IgD-negative memory B cell (primary cell): Measurements from ENCODE around the gene ZNF276. TPM values are rescaled to one million over a fixed set of nuclear protein-coding genes. Genes with fewer than 3 reads are reported as not detected.

Source experiments
- H3K27ac Mint-ChIP-seq, 3 donors: one replicate each; pipeline ENCODE4 v1.8.0; 2020 to 2022; ENCODE audit warnings: mild to moderate bottlenecking in 3 of 3, mixed read lengths in 3 of 3, moderate library complexity in 1 of 3
- H3K27me3 Mint-ChIP-seq: one replicate; pipeline ENCODE4 v1.8.0; 2021; ENCODE audit warnings: mixed read lengths
- H3K36me3 Mint-ChIP-seq: one replicate; pipeline ENCODE4 v1.8.0; 2020; ENCODE audit warnings: mild to moderate bottlenecking, mixed read lengths
- H3K4me1 Mint-ChIP-seq, 3 donors: one replicate each; pipeline ENCODE4 v1.8.0; 2020 to 2022; ENCODE audit warnings: mixed read lengths in 3 of 3, mild to moderate bottlenecking in 1 of 3
- H3K4me3 Mint-ChIP-seq, 4 donors: one replicate each; pipeline ENCODE4 v1.8.0; 2020 to 2022; ENCODE audit warnings: mild to moderate bottlenecking in 4 of 4, mixed read lengths in 4 of 4, moderate library complexity in 3 of 4
- H3K9me3 Mint-ChIP-seq, 3 donors: one replicate each; pipeline ENCODE4 v1.8.0; 2020 to 2021; ENCODE audit warnings: mixed read lengths in 3 of 3, mild to moderate bottlenecking in 1 of 3
- polyA plus RNA-seq: library from polyadenylated mRNA; unstranded; fragments of 300-500 nt; fragmentation: Illumina TruSeq; gene quantifications from one replicate; pipeline ENCODE4 v1.2.3, GENCODE V29; 2021

Gene ZNF276
- polyA plus RNA-seq, 1 donor from 2014 or later, result 24.6 TPM

DNA sequence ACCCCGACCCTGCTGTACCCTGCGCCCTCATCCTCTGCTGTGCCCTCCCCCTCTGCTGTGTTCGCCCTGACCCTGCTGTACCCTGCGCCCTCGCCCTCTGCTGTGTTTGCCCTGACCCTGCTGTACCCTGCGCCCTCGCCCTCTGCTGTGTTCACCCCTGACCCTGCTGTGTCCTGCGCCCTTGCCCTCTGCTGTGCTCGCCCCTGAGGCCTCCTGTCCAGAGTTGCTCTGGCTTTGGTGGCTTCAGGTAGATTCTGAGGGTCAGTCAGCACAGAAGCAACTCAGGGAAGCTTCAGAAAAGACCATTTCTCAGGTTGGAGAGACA lies 11.5 kb downstream of the ZNF276 start:
- Mint-ChIP-seq H3K27ac (no peak overlapping the region), H3K27me3 (no peaks in the 10 kb centered on the region), H3K36me3 (no peaks in the 10 kb centered on the region), H3K4me3 (no peak overlapping the region), H3K4me1 (peaks cover 1 to 12% (median 10%) of the 10 kb centered on the region in 3 donors), H3K9me3 (no peaks in the 10 kb centered on the region)

GRCh38 chr16:89733322-89733721 lies 12.0 kb downstream of the ZNF276 start:
- H3K4me3 Mint-ChIP-seq, result no peak overlapping the region
- no peaks in the 10 kb centered on the region for H3K9me3 Mint-ChIP-seq
- H3K4me1 Mint-ChIP-seq, result peaks cover 1 to 12% (median 10%) of the 10 kb centered on the region in 3 donors
- H3K27ac Mint-ChIP-seq, result no peak overlapping the region
- no peaks in the 10 kb centered on the region for H3K36me3 Mint-ChIP-seq
- no peaks in the 10 kb centered on the region for H3K27me3 Mint-ChIP-seq

DNA sequence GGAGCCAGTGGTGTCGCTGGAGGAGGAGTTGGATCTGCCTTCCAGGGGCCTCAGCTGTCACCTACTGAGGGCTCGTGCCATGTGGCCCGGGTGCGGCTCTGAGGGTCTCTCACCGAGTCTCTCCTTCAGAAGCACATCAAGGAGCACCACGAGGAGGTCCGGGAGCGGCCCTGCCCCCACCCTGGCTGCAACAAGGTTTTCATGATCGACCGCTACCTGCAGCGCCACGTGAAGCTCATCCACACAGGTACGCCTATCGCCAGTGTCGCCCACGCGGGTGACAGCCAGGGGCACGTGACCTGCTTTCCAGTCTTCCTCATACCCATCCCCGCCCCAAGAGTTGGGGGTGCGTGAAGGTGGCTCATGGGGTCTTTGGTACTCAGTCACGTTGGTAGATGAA lies 12.5 kb downstream of the ZNF276 start:
- Mint-ChIP-seq H3K9me3 (no peaks in the 10 kb centered on the region), H3K27me3 (no peaks in the 10 kb centered on the region), H3K4me3 (no peak overlapping the region), H3K36me3 (no peaks in the 10 kb centered on the region), H3K4me1 (peaks cover 1 to 12% (median 8%) of the 10 kb centered on the region in 3 donors), H3K27ac (peak overlapping the region in 1 of 3 donors; percentile 62)

DNA sequence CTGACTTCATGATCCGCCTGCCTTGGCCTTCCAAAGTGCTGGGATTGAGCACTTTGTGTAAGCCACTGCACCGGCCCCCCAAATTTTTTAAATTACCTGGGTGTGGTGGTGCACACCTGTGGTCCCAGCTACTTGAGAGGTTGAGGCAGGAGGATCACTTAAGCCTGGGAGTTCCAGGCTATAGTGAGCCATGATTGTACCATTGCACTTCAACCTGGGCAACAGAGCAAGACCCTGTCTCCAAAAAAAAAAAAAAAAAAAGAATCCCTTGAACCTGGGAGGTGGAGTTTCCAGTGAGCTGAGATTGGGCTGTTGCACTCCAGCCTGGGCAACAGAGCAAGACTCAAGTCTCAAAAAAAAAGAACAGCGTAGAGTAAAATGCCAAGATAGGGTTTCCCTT lies 15.2 kb downstream of the ZNF276 start:
- Mint-ChIP-seq H3K4me1 (peaks cover 1 to 16% (median 11%) of the 10 kb centered on the region in 3 donors), H3K27me3 (no peaks in the 10 kb centered on the region), H3K4me3 (no peak overlapping the region), H3K27ac (no peak overlapping the region), H3K9me3 (no peaks in the 10 kb centered on the region), H3K36me3 (no peaks in the 10 kb centered on the region)

DNA sequence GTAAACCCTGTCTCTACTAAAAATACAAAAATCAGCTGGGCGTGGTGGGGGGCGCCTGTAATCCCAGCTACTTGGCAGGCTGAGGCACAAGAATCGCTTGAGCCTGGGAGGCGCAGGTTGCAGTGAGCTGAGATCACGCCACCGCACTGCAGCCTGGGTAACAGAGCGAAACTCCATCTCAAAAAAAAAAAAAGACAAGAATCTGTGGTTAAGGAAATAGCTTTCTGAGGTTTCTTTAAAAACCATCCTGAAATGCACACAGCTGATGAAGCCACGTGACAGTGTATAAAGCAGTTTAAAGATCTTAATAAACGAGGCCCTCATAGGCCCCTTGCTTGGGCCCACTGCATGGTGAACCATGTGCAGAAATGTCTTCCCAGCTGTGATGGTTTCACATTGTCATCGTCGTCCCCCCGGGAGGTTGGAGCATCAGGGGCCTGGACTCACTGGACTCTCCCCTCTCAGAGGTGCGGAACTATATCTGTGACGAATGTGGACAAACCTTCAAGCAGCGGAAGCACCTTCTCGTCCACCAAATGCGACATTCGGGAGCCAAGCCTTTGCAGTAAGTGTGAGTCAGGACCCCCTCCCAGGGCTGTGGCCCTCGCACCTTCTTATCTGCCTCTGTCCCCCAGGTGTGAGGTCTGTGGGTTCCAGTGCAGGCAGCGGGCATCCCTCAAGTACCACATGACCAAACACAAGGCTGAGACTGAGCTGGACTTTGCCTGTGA lies 16.2 kb downstream of the ZNF276 start:
- peak overlapping the region in 1 of 4 donors; percentile 23 for H3K4me3 Mint-ChIP-seq
- H3K9me3 Mint-ChIP-seq, result no peaks in the 10 kb centered on the region
- H3K27ac Mint-ChIP-seq, result peak overlapping the region in 2 of 3 donors; percentile 39 to 71
- H3K36me3 Mint-ChIP-seq, result no peaks in the 10 kb centered on the region
- peaks cover 0 to 14% (median 7%) of the 10 kb centered on the region in 3 donors for H3K4me1 Mint-ChIP-seq
- H3K27me3 Mint-ChIP-seq, result no peaks in the 10 kb centered on the region

DNA sequence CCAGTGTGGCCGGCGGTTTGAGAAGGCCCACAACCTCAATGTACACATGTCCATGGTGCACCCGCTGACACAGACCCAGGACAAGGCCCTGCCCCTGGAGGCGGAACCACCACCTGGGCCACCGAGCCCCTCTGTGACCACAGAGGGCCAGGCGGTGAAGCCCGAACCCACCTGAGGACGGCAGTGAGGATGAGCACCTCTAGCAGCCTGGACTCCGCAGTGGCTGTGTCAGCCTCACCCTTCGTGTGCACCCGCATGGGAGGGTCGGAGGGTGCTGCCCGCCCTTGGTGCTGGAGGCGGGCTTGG lies 16.7 kb downstream of the ZNF276 start:
- Mint-ChIP-seq H3K27me3 (no peaks in the 10 kb centered on the region), H3K9me3 (no peaks in the 10 kb centered on the region), H3K27ac (no peak overlapping the region), H3K4me1 (peaks cover 0 to 17% (median 7%) of the 10 kb centered on the region in 3 donors), H3K36me3 (no peaks in the 10 kb centered on the region), H3K4me3 (no peak overlapping the region)

DNA sequence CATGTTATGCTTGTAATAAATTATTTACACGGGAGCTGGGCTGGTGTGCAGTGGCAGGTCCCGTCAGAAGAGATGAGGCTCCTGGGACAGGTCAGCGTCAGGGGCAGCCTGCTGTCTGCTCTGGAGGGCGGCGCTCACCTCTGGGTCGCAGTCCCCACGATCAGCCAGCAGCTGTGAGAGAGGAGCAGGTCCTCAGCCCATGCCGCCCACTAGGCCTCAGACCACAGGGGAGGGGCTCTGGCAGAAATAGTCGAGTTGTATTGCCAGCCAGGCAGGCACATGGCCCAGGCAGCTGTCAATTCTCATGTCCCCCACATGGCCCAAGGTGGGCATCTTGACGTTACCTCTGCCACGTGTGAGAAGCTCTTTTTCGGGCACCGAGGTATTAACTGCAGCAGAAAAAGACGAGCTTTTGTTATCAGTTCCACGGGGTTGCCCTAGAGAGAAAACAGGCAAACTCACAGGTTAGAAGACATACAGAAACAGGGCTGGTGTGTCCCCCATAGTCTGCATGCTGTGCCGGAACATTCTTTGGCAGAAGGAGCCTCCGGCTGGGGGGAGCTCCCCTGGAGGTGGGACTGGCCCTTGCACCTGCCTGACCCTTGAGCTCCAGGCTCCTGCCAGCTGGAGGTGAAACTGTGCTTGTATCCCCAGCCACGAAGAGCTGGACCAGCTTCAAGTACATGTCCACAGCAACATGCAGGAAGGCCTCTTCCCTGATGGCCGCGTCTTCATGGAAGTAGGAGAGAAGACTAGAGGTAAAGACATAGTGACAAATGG lies 17.4 kb downstream of the ZNF276 start:
- Mint-ChIP-seq H3K36me3 (no peaks in the 10 kb centered on the region), H3K9me3 (no peaks in the 10 kb centered on the region), H3K27ac (no peak overlapping the region), H3K4me3 (no peak overlapping the region), H3K4me1 (peaks cover 0 to 17% (median 7%) of the 10 kb centered on the region in 3 donors), H3K27me3 (no peaks in the 10 kb centered on the region)

DNA sequence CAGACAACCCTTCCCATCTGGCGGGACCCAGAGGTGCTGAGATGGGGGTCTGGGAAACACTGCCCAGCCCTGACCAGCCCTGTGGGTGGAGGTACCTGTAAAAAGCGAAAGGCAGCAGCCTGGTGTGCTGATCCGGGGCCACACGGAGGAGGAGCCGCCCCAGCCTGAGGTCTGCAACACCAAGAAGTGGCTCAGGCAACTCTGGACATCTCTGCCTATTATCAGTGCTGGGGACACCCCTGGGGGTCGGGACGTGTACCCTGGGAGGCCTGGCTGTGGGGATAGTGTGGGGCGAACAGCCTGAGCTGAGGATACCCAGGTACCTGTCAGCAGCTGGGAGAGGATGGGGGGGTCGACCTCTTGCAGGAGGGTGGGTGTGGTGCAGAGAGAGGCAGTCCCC lies 18.0 kb downstream of the ZNF276 start:
- Mint-ChIP-seq H3K27me3 (no peaks in the 10 kb centered on the region), H3K27ac (no peak overlapping the region), H3K36me3 (no peaks in the 10 kb centered on the region), H3K4me1 (peaks cover 0 to 17% (median 7%) of the 10 kb centered on the region in 3 donors), H3K9me3 (no peaks in the 10 kb centered on the region), H3K4me3 (no peak overlapping the region)

DNA sequence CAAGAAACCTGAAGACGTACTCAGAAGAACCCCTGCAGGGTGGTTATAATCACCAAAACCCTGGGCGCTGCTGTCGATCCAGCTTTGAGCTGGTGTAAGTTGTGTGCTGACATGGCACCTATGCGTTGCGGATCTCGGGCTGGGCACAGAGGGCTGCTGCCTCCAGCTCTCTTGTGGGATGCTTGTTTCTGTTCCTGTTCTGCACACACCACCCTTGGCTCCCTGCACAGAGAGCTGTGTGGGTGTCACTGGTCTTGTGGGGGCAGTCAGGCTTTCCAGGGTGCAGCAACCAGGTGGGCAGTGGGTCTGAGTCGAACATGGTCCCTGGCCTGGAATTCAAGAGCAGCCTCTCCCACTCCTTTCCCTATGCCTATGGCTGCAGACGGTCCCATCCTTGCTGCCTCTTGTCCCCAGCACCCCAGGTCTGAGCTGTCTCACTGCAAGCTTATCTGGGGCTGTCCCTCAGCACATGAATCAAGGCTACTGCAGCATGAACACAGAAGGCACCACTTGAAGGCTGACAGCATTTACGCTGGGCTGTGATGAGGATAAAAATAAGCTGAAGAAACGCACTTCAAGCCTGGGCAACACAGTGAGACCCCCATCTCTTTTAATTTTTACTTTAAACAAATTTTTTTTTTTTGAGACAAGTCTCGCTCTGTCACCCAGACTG lies 20.1 kb downstream of the ZNF276 start:
- Mint-ChIP-seq H3K27me3 (no peaks in the 10 kb centered on the region), H3K36me3 (no peaks in the 10 kb centered on the region), H3K4me1 (peaks cover 0 to 17% (median 7%) of the 10 kb centered on the region in 3 donors), H3K4me3 (peak overlapping the region in 2 of 4 donors; percentile 40 to 65), H3K9me3 (no peaks in the 10 kb centered on the region), H3K27ac (peak overlapping the region in 2 of 3 donors; percentile 42 to 89)

DNA sequence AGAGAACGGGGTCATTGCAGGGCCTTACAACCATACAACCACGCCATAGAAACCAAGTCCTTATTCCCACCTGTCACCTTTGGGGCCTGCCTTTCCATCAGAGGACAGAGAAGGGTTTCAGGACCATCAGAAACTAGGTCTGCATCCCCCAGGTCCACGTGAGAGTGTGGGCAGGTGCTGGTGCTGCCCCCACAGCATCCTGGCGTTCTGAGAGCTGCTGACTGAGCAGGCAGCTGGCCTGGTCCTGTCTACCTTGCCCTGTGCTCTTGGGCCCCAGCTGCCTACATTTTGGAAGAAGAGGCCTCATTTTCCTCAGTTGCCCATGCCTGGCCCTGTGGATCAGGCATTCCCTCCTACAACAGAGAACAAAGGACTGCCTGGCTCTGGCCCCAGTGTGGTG lies 21.6 kb downstream of the ZNF276 start:
- Mint-ChIP-seq H3K27me3 (no peaks in the 10 kb centered on the region), H3K4me1 (peaks cover 0 to 9% (median 7%) of the 10 kb centered on the region in 3 donors)

DNA sequence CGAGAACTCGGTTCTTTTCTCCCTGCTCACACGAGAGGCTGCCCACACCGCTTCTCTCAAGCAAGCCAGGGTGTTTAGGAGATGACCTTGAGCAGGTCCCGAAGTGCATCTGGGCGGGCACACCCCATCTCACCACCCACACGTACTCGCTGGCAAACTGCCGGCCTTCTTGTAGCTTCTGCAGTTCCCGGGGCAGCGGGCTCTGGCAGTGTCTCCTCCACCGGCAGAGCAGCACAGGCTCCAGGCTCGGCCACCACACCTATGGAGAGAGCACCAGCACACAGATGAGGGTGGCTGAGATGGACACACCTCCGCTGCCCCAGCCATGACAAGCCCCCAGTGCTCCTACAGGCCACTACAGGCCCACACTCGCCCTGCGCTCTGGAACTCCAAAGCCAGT lies 23.5 kb downstream of the ZNF276 start:
- H3K4me3 Mint-ChIP-seq, result no peak overlapping the region
- peak overlapping the region in 1 of 3 donors; percentile 92 for H3K27ac Mint-ChIP-seq
- H3K27me3 Mint-ChIP-seq, result no peaks in the 10 kb centered on the region
- peaks cover 3 to 12% (median 7%) of the 10 kb centered on the region in 3 donors for H3K4me1 Mint-ChIP-seq
- H3K36me3 Mint-ChIP-seq, result peaks cover 1% of the 10 kb centered on the region
- no peaks in the 10 kb centered on the region for H3K9me3 Mint-ChIP-seq

More for the DNA sequence above, 21.6 kb downstream of the ZNF276 start:
- no peaks in the 10 kb centered on the region for H3K9me3 Mint-ChIP-seq
- H3K36me3 Mint-ChIP-seq, result no peaks in the 10 kb centered on the region
- no peak overlapping the region for H3K4me3 Mint-ChIP-seq
- H3K27ac Mint-ChIP-seq, result peak overlapping the region; percentile 43 to 76 (median 76)

DNA sequence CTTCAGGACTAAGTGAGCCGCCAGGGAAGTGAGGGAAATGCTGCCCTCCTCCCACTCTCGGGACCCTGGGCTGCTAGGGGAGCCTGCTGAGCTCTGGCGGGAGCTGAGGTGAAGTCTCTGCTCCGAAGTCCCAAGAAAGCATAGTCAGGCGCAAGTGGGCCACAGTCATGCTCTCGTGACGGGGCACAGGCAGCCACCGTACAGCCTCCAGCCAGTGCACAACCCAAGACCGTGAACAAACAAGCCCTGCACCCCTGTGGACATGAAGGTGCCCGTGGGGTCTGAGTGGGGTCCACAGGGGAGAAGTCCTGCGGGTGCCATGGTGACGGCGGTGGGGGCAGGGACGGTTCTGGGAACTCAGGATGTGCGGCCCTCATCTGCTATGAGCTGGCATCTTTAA lies 24.7 kb downstream of the ZNF276 start:
- Mint-ChIP-seq H3K4me3 (no peak overlapping the region), H3K4me1 (peaks cover 5 to 14% (median 10%) of the 10 kb centered on the region in 3 donors), H3K27me3 (no peaks in the 10 kb centered on the region), H3K36me3 (peaks cover 2% of the 10 kb centered on the region), H3K27ac (no peak overlapping the region), H3K9me3 (no peaks in the 10 kb centered on the region)

DNA sequence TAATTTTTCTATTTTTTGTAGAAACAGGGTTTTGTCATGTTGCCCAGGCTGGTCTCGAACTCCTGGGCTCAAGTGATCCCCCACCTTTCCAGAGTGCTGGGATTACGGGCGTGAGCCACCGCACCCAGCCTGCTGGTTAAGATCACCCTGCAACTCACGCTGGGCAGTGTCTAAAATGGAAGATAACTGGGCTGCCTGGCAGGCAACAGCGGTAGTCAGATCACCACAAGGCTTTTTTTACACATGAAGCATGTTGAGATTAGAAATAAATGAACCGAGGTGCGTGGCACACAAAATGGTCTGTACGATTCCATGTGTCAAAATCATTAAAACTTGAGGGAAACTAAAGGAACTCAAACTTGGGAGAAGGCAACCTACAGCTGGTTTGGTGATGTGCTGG lies 26.7 kb downstream of the ZNF276 start:
- Mint-ChIP-seq H3K27me3 (no peaks in the 10 kb centered on the region), H3K9me3 (no peaks in the 10 kb centered on the region), H3K36me3 (peaks cover 2% of the 10 kb centered on the region), H3K4me3 (no peak overlapping the region), H3K4me1 (peaks cover 0 to 12% (median 5%) of the 10 kb centered on the region in 3 donors), H3K27ac (peak overlapping the region in 1 of 3 donors; percentile 81)

GRCh38 chr16:89748921-89749320 lies 27.6 kb downstream of the ZNF276 start:
- Mint-ChIP-seq H3K36me3 (peaks cover 2% of the 10 kb centered on the region), H3K27ac (no peak overlapping the region), H3K27me3 (no peaks in the 10 kb centered on the region), H3K9me3 (no peaks in the 10 kb centered on the region), H3K4me1 (peaks cover 0 to 14% (median 5%) of the 10 kb centered on the region in 3 donors), H3K4me3 (no peak overlapping the region)

DNA sequence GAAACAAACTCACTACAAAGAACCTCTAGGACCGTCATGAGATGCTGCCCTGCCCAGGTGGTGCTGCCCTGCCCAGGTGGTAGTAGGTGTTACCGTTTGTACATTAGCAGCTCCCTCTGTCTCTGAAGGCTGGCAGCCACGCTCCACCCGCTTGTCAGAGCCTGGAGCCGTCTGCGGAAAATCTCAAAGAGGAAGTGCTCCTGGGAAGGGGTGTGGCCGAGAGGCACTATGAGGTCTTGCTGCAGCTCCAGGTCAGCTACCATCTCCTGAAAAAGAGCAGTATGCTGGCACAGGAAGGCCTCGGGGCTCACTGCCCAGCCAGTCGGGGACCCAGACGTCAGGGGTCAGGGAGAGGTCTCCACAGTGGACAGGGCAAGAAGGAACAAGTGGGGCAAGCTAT lies 28.3 kb downstream of the ZNF276 start:
- H3K4me1 Mint-ChIP-seq, result peaks cover 3 to 14% (median 5%) of the 10 kb centered on the region in 3 donors
- no peaks in the 10 kb centered on the region for H3K27me3 Mint-ChIP-seq
- H3K27ac Mint-ChIP-seq, result peak overlapping the region in 1 of 3 donors; percentile 85

More for the DNA sequence above, 28.3 kb downstream of the ZNF276 start:
- Mint-ChIP-seq H3K9me3 (no peaks in the 10 kb centered on the region), H3K4me3 (peak overlapping the region in 1 of 4 donors; percentile 45), H3K36me3 (peaks cover 2% of the 10 kb centered on the region)
